RKO (cell line): ENCODE data around the gene GJA8.
"Not testable (repeated sequence)": the region's sequence is repeated elsewhere in the genome, so short reads cannot be mapped to it uniquely, and the experiment has no call there.

ENCODE experiments used
- DNase-seq: peaks from one replicate; pipeline ENCODE4 v3.0.0-alpha.2; 2016; ENCODE audit warnings: low spot score

The GJA8 gene

GRCh38 chr1:147902253-147902845 lies at the start of gene GJA8:
GJA8 (plus strand) TSS chr1:147902795; CDS start chr1:147907956, 5,161 bp downstream.
- DNase-seq: no peak

- no peak for DNase-seq
Observed at GRCh38 chr1:147853391-147853790, 49.2 kb upstream of the GJA8 start.

GRCh38 chr1:147854989-147855388 lies 47.6 kb upstream of the GJA8 start:
- DNase-seq: not testable (repeated sequence)

- DNase-seq: not testable (repeated sequence)
Observed at GRCh38 chr1:147855996-147856395, 46.6 kb upstream of the GJA8 start.

GRCh38 chr1:147867204-147867603 lies 35.4 kb upstream of the GJA8 start:
- not testable (repeated sequence) for DNase-seq

- DNase-seq: no peak
Observed at GRCh38 chr1:147878022-147878421, 24.6 kb upstream of the GJA8 start.

- DNase-seq: no peak
Observed at GRCh38 chr1:147879911-147880310, 22.7 kb upstream of the GJA8 start.

- DNase-seq: no peak
Observed at GRCh38 chr1:147882535-147882934, 20.1 kb upstream of the GJA8 start.

- DNase-seq: peak; percentile 11
Observed at GRCh38 chr1:147890177-147890790, 12.3 kb upstream of the GJA8 start.

GRCh38 chr1:147891088-147891487 lies 11.5 kb upstream of the GJA8 start:
- DNase-seq: no peak

GRCh38 chr1:147892216-147892615 lies 10.4 kb upstream of the GJA8 start:
- no peak for DNase-seq

- DNase-seq: peak; percentile 62
Observed at GRCh38 chr1:147892731-147893214, 9.8 kb upstream of the GJA8 start.

GRCh38 chr1:147895123-147895522 lies 7.5 kb upstream of the GJA8 start:
- DNase-seq: no peak

- no peak for DNase-seq
Observed at GRCh38 chr1:147897029-147897752, 5.4 kb upstream of the GJA8 start.

GRCh38 chr1:147897789-147898188 lies 4.8 kb upstream of the GJA8 start:
- no peak for DNase-seq

- DNase-seq: no peak
Observed at GRCh38 chr1:147904726-147905125, 2.1 kb downstream of the GJA8 start.

GRCh38 chr1:147907786-147908509 lies 5.4 kb downstream of the GJA8 start:
- no peak for DNase-seq

GRCh38 chr1:147912553-147912952 lies 10.0 kb downstream of the GJA8 start:
- no peak for DNase-seq

- no peak for DNase-seq
Observed at GRCh38 chr1:147913362-147913942, 10.9 kb downstream of the GJA8 start.

GRCh38 chr1:147919896-147920295 lies 17.3 kb downstream of the GJA8 start:
- no peak for DNase-seq

GRCh38 chr1:147924813-147925212 lies 22.2 kb downstream of the GJA8 start:
- no peak for DNase-seq

GRCh38 chr1:147927215-147927614 lies 24.6 kb downstream of the GJA8 start:
- DNase-seq: not testable (repeated sequence)
